HepG2 (cell line): ENCODE measurements around the gene SOWAHD. TPM values are rescaled to one million over a fixed set of nuclear protein-coding genes. Genes with fewer than 3 reads are reported as not detected.

Experiments
- ATAC-seq: fragments of 200-7000 bp; cut with Tn5 transposase; 3 replicates; pipeline ENCODE4 v1.9.1; 2020; ENCODE audit warnings: mild to moderate bottlenecking, moderate library complexity
- BruUV-seq: library from RNA; stranded (reverse); fragments of 400-500 nt; replicated peaks from 2 replicates; lab custom pipeline; 2021; lab: Mats Ljungman, UMichigan
- CTCF ChIA-PET: fragments of 300-600 bp; formaldehyde crosslinking; extraction: SDS; loops from one replicate; lab custom pipeline; 2021; ENCODE audit warnings: low total read pairs, inconsistent platforms, low intra/inter-chr PET ratio; lab: Yijun Ruan, JAX
- POLR2A ChIA-PET: fragments of 350-600 bp; sonication (Branson Sonifier 250); formaldehyde crosslinking; loops from one replicate; lab custom pipeline; 2020; ENCODE audit warnings: antibody characterized with exemption, inconsistent platforms; lab: Yijun Ruan, JAX
- DNase-seq: peaks from one replicate; pipeline ENCODE4 v3.0.0-alpha.2; 2015; ENCODE audit warnings: low spot score
- FAIRE-seq: peaks from 3 replicates; lab custom pipeline; 2011; peaks lifted over from hg19 to GRCh38; lab: Jason Lieb, UNC
- H2AFZ ChIP-seq: one replicate; pipeline ENCODE4 v1.6.1; 2011; ENCODE audit warnings: low read length, inconsistent platforms
- H3K27ac ChIP-seq: fragments of 300-600 bp; 3 replicates; pipeline ENCODE4 v1.8.0; 2011; ENCODE audit warnings: mixed run types, mild to moderate bottlenecking, mixed read lengths, low read length, inconsistent platforms; ENCODE audit not compliant: insufficient read depth; ENCODE audit errors: extremely low read length
- H3K27me3 ChIP-seq, 2 experiments: fragments of 200-600 bp in 1 of 2; 2 replicates in 1 of 2; 3 replicates in 1 of 2; pipeline versions ENCODE4 v1.6.0 to v1.8.0; 2011; ENCODE audit warnings: low read length in 2 of 2, mild to moderate bottlenecking in 2 of 2, moderate library complexity in 2 of 2, inconsistent platforms in 1 of 2; ENCODE audit not compliant: insufficient read depth in 2 of 2, control insufficient read depth in 1 of 2
- H3K36me3 ChIP-seq, 2 experiments: fragments of 200-600 bp in 1 of 2; replicated peaks in 1 of 2; 2 replicates in 1 of 2; 3 replicates in 1 of 2; pipeline versions ENCODE4 v1.5.1 to v1.8.0; 2011; ENCODE audit warnings: low read length in 2 of 2, inconsistent platforms in 1 of 2; ENCODE audit not compliant: insufficient read depth in 2 of 2, control insufficient read depth in 1 of 2
- H3K4me1 ChIP-seq: 2 replicates; pipeline ENCODE4 v1.5.1; 2012; ENCODE audit warnings: low read length, inconsistent platforms; ENCODE audit not compliant: insufficient read depth
- H3K4me2 ChIP-seq: 2 replicates; pipeline ENCODE4 v1.6.0; 2011; ENCODE audit warnings: low read depth, low read length, inconsistent platforms
- H3K4me3 ChIP-seq, 3 experiments: fragments of 200-600 bp in 1 of 3; sonication (generic), shearing (Covaris generic) in 1 of 3; replicated peaks in 1 of 3; 2 replicates each; pipeline ENCODE4 v1.5.1; 2011 to 2016; ENCODE audit warnings: low read length in 3 of 3, inconsistent platforms in 2 of 3, low read depth in 2 of 3, mild to moderate bottlenecking in 2 of 3, control low read depth in 1 of 3, mixed read lengths in 1 of 3; ENCODE audit not compliant: insufficient read depth in 1 of 3
- H3K79me2 ChIP-seq: one replicate; pipeline ENCODE4 v1.6.1; 2011; ENCODE audit warnings: low read length, inconsistent platforms; ENCODE audit not compliant: insufficient read depth
- H3K9ac ChIP-seq: 2 replicates; pipeline ENCODE4 v1.6.0; 2011; ENCODE audit warnings: mild to moderate bottlenecking, low read depth, low read length, inconsistent platforms; ENCODE audit not compliant: insufficient read depth
- H3K9me3 ChIP-seq: 2 replicates; pipeline ENCODE4 v1.5.1; 2012; ENCODE audit warnings: mild to moderate bottlenecking, low read length
- H4K20me1 ChIP-seq: 2 replicates; pipeline ENCODE4 v1.6.0; 2011; ENCODE audit warnings: inconsistent platforms, mild to moderate bottlenecking, low read length, moderate library complexity; ENCODE audit not compliant: insufficient read depth
- DNMT1 ChIP-seq: sonication (generic); formaldehyde crosslinking; IDR thresholded peaks from 2 replicates; pipeline ENCODE4 v1.5.1; 2020; ENCODE audit warnings: mild to moderate bottlenecking, missing genetic modification reagents
- KAT7 ChIP-seq: IDR thresholded peaks from 2 replicates; pipeline ENCODE4 v1.6.1; 2018; ENCODE audit warnings: borderline replicate concordance, missing compliant biosample characterization
- KDM2A ChIP-seq: sonication (generic); formaldehyde crosslinking; IDR thresholded peaks from 2 replicates; pipeline ENCODE4 v1.4.0; 2020; ENCODE audit warnings: low read depth, missing genetic modification reagents, borderline replicate concordance
- MBNL3 ChIP-seq: fragments of 250-450 bp; sonication (Bioruptor Pico); conservative IDR thresholded peaks from 2 replicates; pipeline ENCODE4 v1.8.0; 2022; ENCODE audit warnings: mild to moderate bottlenecking, inconsistent platforms
- RFXANK ChIP-seq: IDR thresholded peaks from 2 replicates; pipeline ENCODE4 v1.6.1; 2016
- ZNF101 ChIP-seq: sonication (generic); formaldehyde crosslinking; IDR thresholded peaks from 2 replicates; pipeline ENCODE4 v1.4.0; 2020; ENCODE audit warnings: mild to moderate bottlenecking, low read depth, missing genetic modification reagents, borderline replicate concordance
- ZNF256 ChIP-seq: sonication (generic); formaldehyde crosslinking; conservative IDR thresholded peaks from 2 replicates; pipeline ENCODE4 v1.4.0; 2020; ENCODE audit warnings: missing genetic modification reagents
- ZNF264 ChIP-seq: sonication (generic); formaldehyde crosslinking; IDR thresholded peaks from 2 replicates; pipeline ENCODE4 v1.4.0; 2020; ENCODE audit warnings: missing genetic modification reagents
- WGBS: methylation state at CpG from one replicate; pipeline ENCODE4 v1.1.6; 2017; ENCODE audit warnings: low lambda C conversion rate; 5-methylcytosine and 5-hydroxymethylcytosine counted together
- in situ Hi-C: cut with HindIII; loops from 2 replicates; pipeline ENCODE4 v1.10.0; 2017; ENCODE audit warnings: low pct_unique_long_range_greater_than_20kb; ENCODE audit not compliant: extremely low pct_ligation_motif_present
- intact Hi-C: fragments of 100-400 bp; cut with micrococcal nuclease; formaldehyde crosslinking; loops from one replicate; pipeline ENCODE4 v1.10.0; 2022; ENCODE audit not compliant: unreplicated experiment
- polyA plus RNA-seq, 8 experiments: library from polyadenylated mRNA; depleted of rRNA in 3 of 8; stranded (reverse) in 7 of 8; unstranded in 1 of 8; fragments of >200 nt; fragmentation: Illumina TruSeq in 4 of 8; extraction: Trizol in 4 of 8; gene quantifications; 2 replicates each; pipeline versions ENCODE4 v1.2.1 to v1.2.3, GENCODE V29; 2011 to 2016; ENCODE audit warnings: low read depth in 4 of 8, missing spikeins in 1 of 8, mixed read lengths in 1 of 8; ENCODE audit not compliant: insufficient read depth in 1 of 8
- total RNA-seq, 5 experiments: library from RNA; depleted of rRNA; stranded (reverse); fragments of >200 nt; fragmentation: Illumina TruSeq; extraction: Trizol; gene quantifications; 2 replicates each; pipeline ENCODE4 v1.2.3, GENCODE V29; 2016; ENCODE audit warnings: low read depth in 1 of 5
- TF ChIP-seq, protein P1 (sequence below): sonication (generic); formaldehyde crosslinking; IDR thresholded peaks from 2 replicates; pipeline ENCODE4 v1.4.0; 2020; ENCODE audit warnings: missing genetic modification reagents
- TF ChIP-seq, protein P2 (sequence below), 2 experiments: sonication (generic) in 1 of 2; formaldehyde crosslinking in 1 of 2; IDR thresholded peaks; 2 replicates each; pipeline versions ENCODE4 v1.4.0 to v1.6.1; 2018 to 2020; ENCODE audit warnings: missing genetic modification reagents in 2 of 2, borderline replicate concordance in 1 of 2, low read depth in 1 of 2, mild to moderate bottlenecking in 1 of 2, missing biosample characterization in 1 of 2

The SOWAHD gene
- total and polyA plus RNA-seq, 2 of the 13 experiments (the other 11 are each of a cell fraction or from before 2014, with no cell fraction given) = 1.0 to 1.3 TPM

DNA sequence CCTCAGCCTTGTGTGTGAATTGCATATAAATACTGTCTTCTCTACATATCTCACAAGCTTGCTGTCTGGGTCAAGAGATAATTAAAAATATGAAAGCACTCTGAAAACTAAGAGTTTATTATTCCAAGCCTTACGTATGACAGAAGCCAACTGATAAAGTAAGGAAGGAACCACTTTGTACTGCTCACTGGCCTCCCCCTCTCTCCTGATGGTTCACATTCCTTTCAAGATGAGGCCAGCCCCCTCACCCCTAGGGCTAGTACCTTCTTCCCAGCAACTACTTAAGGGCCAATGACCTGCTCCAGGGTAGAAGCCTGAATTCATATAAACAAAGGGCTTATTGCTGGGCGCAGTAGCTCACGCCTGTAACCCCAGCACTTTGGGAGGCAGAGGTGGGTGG lies 5.4 kb upstream of the SOWAHD start:
- BruUV-seq = no TSS peak
- H3K79me2 ChIP-seq = no peaks in the 10 kb centered on the region
- no peak overlapping the region for H3K27ac ChIP-seq
- no peak for ATAC-seq
- no peak overlapping the region for H3K9ac ChIP-seq
- intact Hi-C loops = no loop called here
- H3K4me2 ChIP-seq = no peak overlapping the region
- H4K20me1 ChIP-seq = no peaks in the 10 kb centered on the region
- no peaks in the 10 kb centered on the region for H3K36me3 ChIP-seq
- no peak overlapping the region for H2AFZ ChIP-seq
- no peak for FAIRE-seq
- WGBS = 86% methylated on average over 1 of the region's 3 CpGs
- no peak overlapping the region for H3K4me3 ChIP-seq
- H3K27me3 ChIP-seq = no peaks in the 10 kb centered on the region
- H3K9me3 ChIP-seq = no peaks in the 10 kb centered on the region
- ChIA-PET CTCF (no interaction called here), POLR2A (no interaction called here)
- TF ChIP-seq KAT7 (CRISPR knock-in tag) (no peak), ZNF101 (CRISPR knock-in tag) (no peak), KDM2A (CRISPR knock-in tag) (no peak), RFXANK (CRISPR knock-in tag) (no peak), MBNL3 (CRISPR knock-in tag) (no peak), ZNF264 (CRISPR knock-in tag) (no peak), ZNF256 (CRISPR knock-in tag) (no peak), DNMT1 (no peak)
- TF ChIP-seq, protein P1, sequence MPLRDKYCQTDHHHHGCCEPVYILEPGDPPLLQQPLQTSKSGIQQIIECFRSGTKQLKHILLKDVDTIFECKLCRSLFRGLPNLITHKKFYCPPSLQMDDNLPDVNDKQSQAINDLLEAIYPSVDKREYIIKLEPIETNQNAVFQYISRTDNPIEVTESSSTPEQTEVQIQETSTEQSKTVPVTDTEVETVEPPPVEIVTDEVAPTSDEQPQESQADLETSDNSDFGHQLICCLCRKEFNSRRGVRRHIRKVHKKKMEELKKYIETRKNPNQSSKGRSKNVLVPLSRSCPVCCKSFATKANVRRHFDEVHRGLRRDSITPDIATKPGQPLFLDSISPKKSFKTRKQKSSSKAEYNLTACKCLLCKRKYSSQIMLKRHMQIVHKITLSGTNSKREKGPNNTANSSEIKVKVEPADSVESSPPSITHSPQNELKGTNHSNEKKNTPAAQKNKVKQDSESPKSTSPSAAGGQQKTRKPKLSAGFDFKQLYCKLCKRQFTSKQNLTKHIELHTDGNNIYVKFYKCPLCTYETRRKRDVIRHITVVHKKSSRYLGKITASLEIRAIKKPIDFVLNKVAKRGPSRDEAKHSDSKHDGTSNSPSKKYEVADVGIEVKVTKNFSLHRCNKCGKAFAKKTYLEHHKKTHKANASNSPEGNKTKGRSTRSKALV = no peak
- TF ChIP-seq, protein P2, sequence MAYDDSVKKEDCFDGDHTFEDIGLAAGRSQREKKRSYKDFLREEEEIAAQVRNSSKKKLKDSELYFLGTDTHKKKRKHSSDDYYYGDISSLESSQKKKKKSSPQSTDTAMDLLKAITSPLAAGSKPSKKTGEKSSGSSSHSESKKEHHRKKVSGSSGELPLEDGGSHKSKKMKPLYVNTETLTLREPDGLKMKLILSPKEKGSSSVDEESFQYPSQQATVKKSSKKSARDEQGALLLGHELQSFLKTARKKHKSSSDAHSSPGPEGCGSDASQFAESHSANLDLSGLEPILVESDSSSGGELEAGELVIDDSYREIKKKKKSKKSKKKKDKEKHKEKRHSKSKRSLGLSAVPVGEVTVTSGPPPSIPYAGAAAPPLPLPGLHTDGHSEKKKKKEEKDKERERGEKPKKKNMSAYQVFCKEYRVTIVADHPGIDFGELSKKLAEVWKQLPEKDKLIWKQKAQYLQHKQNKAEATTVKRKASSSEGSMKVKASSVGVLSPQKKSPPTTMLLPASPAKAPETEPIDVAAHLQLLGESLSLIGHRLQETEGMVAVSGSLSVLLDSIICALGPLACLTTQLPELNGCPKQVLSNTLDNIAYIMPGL (CRISPR knock-in tag; IDR thresholded peaks at IDR 0.05; ENCODE audit: borderline replicate concordance in 1 of 2, low read depth in 1 of 2) = no peak
- no peak for DNase-seq
- peaks cover 22% of the 10 kb centered on the region for H3K4me1 ChIP-seq
- in situ Hi-C loops = no loop called here
